H1 (cell line): ENCODE results near the gene HFE. TPM values are rescaled to one million over a fixed set of nuclear protein-coding genes. Genes with fewer than 3 reads are reported as not detected.

Source experiments
- CTCF ChIA-PET: fragments of 300-600 bp; sonication (Branson Sonifier 250); formaldehyde crosslinking; loops from one replicate; lab custom pipeline; 2021; ENCODE audit not compliant: partially characterized antibody; lab: Charles Lee
- POLR2A ChIA-PET: fragments of 300-600 bp; sonication (Branson Sonifier 250); formaldehyde crosslinking; loops from one replicate; lab custom pipeline; 2021; ENCODE audit warnings: inconsistent platforms; ENCODE audit not compliant: partially characterized antibody; lab: Charles Lee
- DNase-seq, 2 experiments: peaks; one replicate each; pipeline versions ENCODE4 v3.0.0 to v3.0.0-alpha.2; 2010 to 2022; ENCODE audit warnings: low spot score in 2 of 2, low read depth in 1 of 2, mixed read lengths in 1 of 2
- FAIRE-seq: peaks from 2 replicates; lab custom pipeline; 2011; peaks lifted over from hg19 to GRCh38; lab: Jason Lieb, UNC
- H2AFZ ChIP-seq: 2 replicates; pipeline ENCODE4 v1.8.1; 2012; ENCODE audit warnings: low read length, inconsistent platforms
- H2AK5ac ChIP-seq: 2 replicates; pipeline ENCODE4 v1.6.1; 2013; ENCODE audit warnings: low read depth, low read length
- H2BK120ac ChIP-seq: replicated peaks from 2 replicates; pipeline ENCODE3; 2013; ENCODE audit warnings: low read depth, low read length, inconsistent platforms
- H2BK12ac ChIP-seq: 2 replicates; pipeline ENCODE4 v1.6.1; 2013; ENCODE audit warnings: low read depth, low read length
- H2BK15ac ChIP-seq: 2 replicates; pipeline ENCODE4 v1.6.1; 2013; ENCODE audit warnings: low read length
- H2BK20ac ChIP-seq: 2 replicates; pipeline ENCODE4 v1.6.1; 2013; ENCODE audit warnings: low read length
- H2BK5ac ChIP-seq: 2 replicates; pipeline ENCODE4 v1.6.1; 2013; ENCODE audit warnings: low read depth, low read length
- H3K14ac ChIP-seq: 2 replicates; pipeline ENCODE4 v1.6.1; 2013; ENCODE audit warnings: inconsistent platforms; ENCODE audit not compliant: insufficient read length
- H3K18ac ChIP-seq: 2 replicates; pipeline ENCODE4 v1.6.1; 2013; ENCODE audit warnings: low read length; ENCODE audit errors: extremely low read depth
- H3K23ac ChIP-seq: 2 replicates; pipeline ENCODE4 v1.6.1; 2013; ENCODE audit warnings: inconsistent platforms; ENCODE audit not compliant: insufficient read length
- H3K23me2 ChIP-seq: 2 replicates; pipeline ENCODE4 v1.6.1; 2013; ENCODE audit warnings: low read depth, low read length
- H3K27ac ChIP-seq: 2 replicates; pipeline ENCODE4 v1.6.1; 2011; ENCODE audit warnings: low read depth, low read length, inconsistent platforms
- H3K27me3 ChIP-seq, 4 experiments: replicated peaks in 1 of 4; 1 replicate in 1 of 4; 2 replicates in 3 of 4; pipeline versions ENCODE4 v1.6.1 to v1.8.1; 2011 to 2013; ENCODE audit warnings: low read length in 3 of 4, mild to moderate bottlenecking in 3 of 4, inconsistent platforms in 2 of 4, mixed read lengths in 2 of 4, moderate library complexity in 1 of 4; ENCODE audit not compliant: control insufficient read depth in 3 of 4, insufficient read depth in 3 of 4; ENCODE audit errors: extremely low read depth in 1 of 4
- H3K36me3 ChIP-seq, 4 experiments: 2 replicates each; pipeline versions ENCODE4 v1.6.1 to v1.8.1; 2011 to 2013; ENCODE audit warnings: mild to moderate bottlenecking in 4 of 4, low read length in 3 of 4, moderate library complexity in 2 of 4, control low read depth in 1 of 4, inconsistent platforms in 1 of 4; ENCODE audit not compliant: insufficient read depth in 4 of 4, control insufficient read depth in 2 of 4
- H3K4ac ChIP-seq: replicated peaks from 2 replicates; pipeline ENCODE3; 2013; ENCODE audit warnings: low read length, low read depth, mixed read lengths, inconsistent platforms; ENCODE audit not compliant: insufficient read length
- H3K4me1 ChIP-seq, 4 experiments: replicated peaks in 1 of 4; 1 replicate in 1 of 4; 2 replicates in 3 of 4; pipeline versions ENCODE4 v1.6.1 to v1.8.1; 2011 to 2013; ENCODE audit warnings: low read length in 3 of 4, inconsistent platforms in 2 of 4, mixed read lengths in 1 of 4; ENCODE audit not compliant: insufficient read depth in 4 of 4, control insufficient read depth in 3 of 4
- H3K4me2 ChIP-seq, 2 experiments: 2 replicates each; pipeline versions ENCODE4 v1.6.1 to v1.8.1; 2011 to 2013; ENCODE audit warnings: low read depth in 2 of 2, low read length in 2 of 2, control low read depth in 1 of 2, inconsistent platforms in 1 of 2, mild to moderate bottlenecking in 1 of 2; ENCODE audit not compliant: insufficient read depth in 1 of 2
- H3K4me3 ChIP-seq, 4 experiments: fragments of 200-600, 300-600 bp in 1 of 4; sonication (generic), shearing (Covaris generic), sonication (Bioruptor Twin) in 1 of 4; 2 replicates each; pipeline versions ENCODE4 v1.5.1 to v1.8.1; 2011 to 2016; ENCODE audit warnings: low read length in 4 of 4, low read depth in 3 of 4, control low read depth in 2 of 4, inconsistent platforms in 2 of 4, mild to moderate bottlenecking in 2 of 4, mixed read lengths in 1 of 4, moderate library complexity in 1 of 4; ENCODE audit not compliant: insufficient read depth in 2 of 4; ENCODE audit errors: extremely low read depth in 1 of 4
- H3K56ac ChIP-seq: replicated peaks from 2 replicates; pipeline ENCODE3; 2013; ENCODE audit warnings: low read depth, mild to moderate bottlenecking, mixed read lengths, low read length, inconsistent platforms; ENCODE audit not compliant: insufficient read length
- H3K79me1 ChIP-seq: 2 replicates; pipeline ENCODE4 v1.6.1; 2013; ENCODE audit warnings: low read depth, low read length, control low read depth
- H3K79me2 ChIP-seq, 2 experiments: 2 replicates each; pipeline versions ENCODE4 v1.6.1 to v1.8.1; 2012 to 2013; ENCODE audit warnings: low read length in 2 of 2, mild to moderate bottlenecking in 2 of 2, inconsistent platforms in 1 of 2; ENCODE audit not compliant: insufficient read depth in 2 of 2, control insufficient read depth in 1 of 2
- H3K9ac ChIP-seq, 4 experiments: replicated peaks in 1 of 4; 1 replicate in 1 of 4; 2 replicates in 3 of 4; pipeline versions ENCODE4 v1.6.1 to v1.8.1; 2011 to 2013; ENCODE audit warnings: low read depth in 3 of 4, low read length in 3 of 4, control low read depth in 2 of 4, mild to moderate bottlenecking in 2 of 4, moderate library complexity in 2 of 4, inconsistent platforms in 1 of 4; ENCODE audit errors: extremely low read depth in 1 of 4
- H3K9me3 ChIP-seq, 2 experiments: 2 replicates each; pipeline versions ENCODE4 v1.6.1 to v1.8.1; 2012 to 2013; ENCODE audit warnings: mild to moderate bottlenecking in 2 of 2, moderate library complexity in 2 of 2, control low read depth in 1 of 2, inconsistent platforms in 1 of 2, low read depth in 1 of 2, low read length in 1 of 2, mixed read lengths in 1 of 2; ENCODE audit not compliant: insufficient read depth in 2 of 2
- H4K20me1 ChIP-seq, 2 experiments: replicated peaks in 1 of 2; 2 replicates each; pipeline versions ENCODE3 to v1.8.1; 2011 to 2013; ENCODE audit warnings: inconsistent platforms in 2 of 2, low read length in 2 of 2, mild to moderate bottlenecking in 1 of 2; ENCODE audit not compliant: insufficient read depth in 2 of 2, control insufficient read depth in 1 of 2
- H4K5ac ChIP-seq: 2 replicates; pipeline ENCODE4 v1.6.1; 2013; ENCODE audit warnings: low read length, low read depth, mixed read lengths, inconsistent platforms; ENCODE audit not compliant: insufficient read length
- H4K8ac ChIP-seq: 2 replicates; pipeline ENCODE4 v1.8.0; 2013; ENCODE audit warnings: mild to moderate bottlenecking, moderate library complexity, low read length, inconsistent platforms; ENCODE audit not compliant: insufficient read depth; ENCODE audit errors: extremely low read depth
- H4K91ac ChIP-seq: replicated peaks from 2 replicates; pipeline ENCODE3; 2013; ENCODE audit warnings: low read length, mixed read lengths, inconsistent platforms; ENCODE audit not compliant: insufficient read length
- BCL11A ChIP-seq, 2 experiments: IDR thresholded peaks; one replicate each; pipeline ENCODE4 v1.6.1; 2011; ENCODE audit warnings: low read depth in 2 of 2, low read length in 2 of 2, mild to moderate bottlenecking in 2 of 2
- CBX5 ChIP-seq: fragments of 300-800, 300-1000 bp; sonication (generic); IDR thresholded peaks from 2 replicates; pipeline ENCODE4 v1.7.1; 2016; ENCODE audit warnings: antibody characterized with exemption, low read length, low read depth
- CBX8 ChIP-seq: fragments of 300-800, 300-1000 bp; sonication (generic); IDR thresholded peaks from 2 replicates; pipeline ENCODE4 v1.7.1; 2016; ENCODE audit warnings: low read depth, low read length, borderline replicate concordance
- CHD2 ChIP-seq: IDR thresholded peaks from 2 replicates; pipeline ENCODE4 v1.6.1; 2012; ENCODE audit warnings: low read length, improper control_type of control experiment
- CREB1 ChIP-seq: IDR thresholded peaks from 2 replicates; pipeline ENCODE4 v1.6.1; 2012; ENCODE audit warnings: inconsistent platforms
- GABPA ChIP-seq: IDR thresholded peaks from 2 replicates; pipeline ENCODE4 v1.6.1; 2011; ENCODE audit warnings: mild to moderate bottlenecking, low read length, moderate library complexity, borderline replicate concordance; ENCODE audit not compliant: insufficient read depth
- JUN ChIP-seq: IDR thresholded peaks from 2 replicates; pipeline ENCODE4 v1.6.1; 2011; ENCODE audit warnings: low read depth, mild to moderate bottlenecking, improper control_type of control experiment, low read length
- KDM4A ChIP-seq: IDR thresholded peaks from one replicate; pipeline ENCODE4 v1.7.1; 2012; ENCODE audit warnings: low read depth, mild to moderate bottlenecking, moderate library complexity, low read length, inconsistent platforms; ENCODE audit not compliant: severe bottlenecking
- POLR2A ChIP-seq, 2 experiments: IDR thresholded peaks; 1 replicate in 1 of 2; 2 replicates in 1 of 2; pipeline ENCODE4 v1.6.1; 2011; ENCODE audit warnings: low read depth in 2 of 2, low read length in 2 of 2, mild to moderate bottlenecking in 2 of 2; ENCODE audit errors: control extremely low read depth in 1 of 2
- RNF2 ChIP-seq: fragments of 200-900, 300-1000 bp; sonication (generic); IDR thresholded peaks from 2 replicates; pipeline ENCODE4 v1.7.1; 2016; ENCODE audit warnings: borderline replicate concordance, low read depth, mild to moderate bottlenecking, antibody characterized with exemption, low read length; ENCODE audit not compliant: poor library complexity, severe bottlenecking; ENCODE audit errors: missing control alignments
- TEAD4 ChIP-seq: IDR thresholded peaks from 2 replicates; pipeline ENCODE4 v1.6.1; 2012; ENCODE audit warnings: low read depth, low read length, inconsistent platforms, mixed read lengths
- WGBS, 2 experiments: shearing (Covaris generic) in 1 of 2; methylation state at CpG; one replicate each; pipeline versions ENCODE4 v1.1.6 to v1.1.7; 2013 to 2015; ENCODE audit warnings: low lambda C conversion rate in 2 of 2, mixed read lengths in 2 of 2, inconsistent platforms in 1 of 2, low coverage in 1 of 2, missing lambda C conversion rate in 1 of 2; ENCODE audit not compliant: insufficient replicate concordance in 2 of 2, insufficient coverage in 1 of 2, insufficient read length in 1 of 2; ENCODE audit errors: extremely low coverage in 1 of 2, missing lambda C conversion rate in 1 of 2; 5-methylcytosine and 5-hydroxymethylcytosine counted together
- polyA plus RNA-seq, 7 experiments: library from polyadenylated mRNA; depleted of rRNA in 3 of 7; stranded (reverse) in 5 of 7; unstranded in 2 of 7; fragments of >200 nt in 5 of 7; fragments of 200-250 nt in 2 of 7; gene quantifications; 1 replicate in 5 of 7; 2 replicates in 1 of 7; 4 replicates in 1 of 7; pipeline versions ENCODE4 v1.2.1 to v1.2.3, GENCODE V29; 2011 to 2013; ENCODE audit warnings: missing spikeins in 2 of 7, mixed read lengths in 2 of 7
- total RNA-seq: library from RNA; stranded (reverse); fragmentation: NEBNext Ultra II Directional; extraction: Animal tissue kit (Norgen Biotek cat#: 25700); gene quantifications from 2 replicates; pipeline ENCODE4 v1.2.1, GENCODE V29; 2021
- TF ChIP-seq, protein P1 (sequence below), 3 experiments: IDR thresholded peaks; 1 replicate in 2 of 3; 2 replicates in 1 of 3; pipeline versions ENCODE4 v1.5.1 to v1.6.1; 2011; ENCODE audit warnings: low read length in 3 of 3, mild to moderate bottlenecking in 3 of 3, inconsistent platforms in 2 of 3, low read depth in 1 of 3, moderate library complexity in 1 of 3; ENCODE audit not compliant: insufficient read depth in 1 of 3; ENCODE audit errors: control extremely low read depth in 1 of 3

Gene HFE
- total and polyA plus RNA-seq, 2 of the 8 experiments (the other 6 are each of a cell fraction or from before 2014, with no cell fraction given): 1.6 to 2.0 TPM

DNA sequence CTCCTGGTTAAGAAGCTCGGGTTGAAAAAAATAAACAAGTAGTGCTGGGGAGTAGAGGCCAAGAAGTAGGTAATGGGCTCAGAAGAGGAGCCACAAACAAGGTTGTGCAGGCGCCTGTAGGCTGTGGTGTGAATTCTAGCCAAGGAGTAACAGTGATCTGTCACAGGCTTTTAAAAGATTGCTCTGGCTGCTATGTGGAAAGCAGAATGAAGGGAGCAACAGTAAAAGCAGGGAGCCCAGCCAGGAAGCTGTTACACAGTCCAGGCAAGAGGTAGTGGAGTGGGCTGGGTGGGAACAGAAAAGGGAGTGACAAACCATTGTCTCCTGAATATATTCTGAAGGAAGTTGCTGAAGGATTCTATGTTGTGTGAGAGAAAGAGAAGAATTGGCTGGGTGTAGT is 2.0 kb downstream of the HFE start:
- Histone ChIP-seq H2AFZ (no peak overlapping the region), H4K91ac (no peak overlapping the region), H4K5ac (no peak overlapping the region), H2BK5ac (no peak overlapping the region), H3K27ac (no peak overlapping the region), H4K8ac (no peak overlapping the region), H3K79me2 (no peaks in the 10 kb centered on the region), H2BK15ac (no peak overlapping the region), H2BK20ac (no peak overlapping the region), H2BK12ac (no peak overlapping the region), H3K18ac (no peak overlapping the region), H3K9ac (no peak overlapping the region), H3K79me1 (no peaks in the 10 kb centered on the region), H3K4me2 (no peak overlapping the region; a peak in 1 of 4 replicates), H3K23me2 (peaks cover 2% of the 10 kb centered on the region; the same call in 1 of the 2 replicates), H2BK120ac (no peak overlapping the region), H3K4ac (no peak overlapping the region), H3K9me3 (no peaks in the 10 kb centered on the region), H2AK5ac (no peak overlapping the region), H3K36me3 (0 out of 8 replicates have a peak, but pooled peaks cover 0 to 3% (median 0%) of the 10 kb centered on the region in 4 experiments), H3K23ac (no peak overlapping the region), H4K20me1 (no peaks in the 10 kb centered on the region), H3K56ac (no peak overlapping the region), H3K27me3 (no peaks in the 10 kb centered on the region), H3K4me3 (no peak overlapping the region), H3K14ac (no peak overlapping the region), H3K4me1 (peaks cover 0 to 5% (median 1%) of the 10 kb centered on the region in 4 experiments; a peak in 3 of 7 replicates)
- WGBS, 2 experiments: 90% methylated on average over 2 of the region's 2 CpGs; no CpG with 5 or more reads in 1 of the 2 experiments
- ChIA-PET POLR2A (interaction anchor here (0.7 to 5.6 kb wide), 8 partner anchors 8 to 72 kb away, joined by 3 to 25 read pairs (median 4); a partner anchor contains a TSS), CTCF (interaction anchor here (1.3 to 16.0 kb wide), 4 partner anchors 8 to 22 kb away, joined by 3 to 481 read pairs (median 9); no protein-coding TSS in a partner anchor)
- DNase-seq (no peak), FAIRE-seq (no peak)
- TF ChIP-seq POLR2A (IDR thresholded peaks at IDR 0.05; ENCODE audit: control extremely low read depth in 1 of 2, low read depth in 2 of 2, low read length in 2 of 2) (no peak), BCL11A (IDR thresholded peaks at IDR 0.05; ENCODE audit: low read depth in 2 of 2, low read length in 2 of 2) (no peak), KDM4A (no peak), CREB1 (no peak), RNF2 (no peak), TEAD4 (no peak), JUN (no peak), CBX8 (no peak), CBX5 (no peak), CHD2 (no peak), GABPA (no peak)
- TF ChIP-seq, protein P1, sequence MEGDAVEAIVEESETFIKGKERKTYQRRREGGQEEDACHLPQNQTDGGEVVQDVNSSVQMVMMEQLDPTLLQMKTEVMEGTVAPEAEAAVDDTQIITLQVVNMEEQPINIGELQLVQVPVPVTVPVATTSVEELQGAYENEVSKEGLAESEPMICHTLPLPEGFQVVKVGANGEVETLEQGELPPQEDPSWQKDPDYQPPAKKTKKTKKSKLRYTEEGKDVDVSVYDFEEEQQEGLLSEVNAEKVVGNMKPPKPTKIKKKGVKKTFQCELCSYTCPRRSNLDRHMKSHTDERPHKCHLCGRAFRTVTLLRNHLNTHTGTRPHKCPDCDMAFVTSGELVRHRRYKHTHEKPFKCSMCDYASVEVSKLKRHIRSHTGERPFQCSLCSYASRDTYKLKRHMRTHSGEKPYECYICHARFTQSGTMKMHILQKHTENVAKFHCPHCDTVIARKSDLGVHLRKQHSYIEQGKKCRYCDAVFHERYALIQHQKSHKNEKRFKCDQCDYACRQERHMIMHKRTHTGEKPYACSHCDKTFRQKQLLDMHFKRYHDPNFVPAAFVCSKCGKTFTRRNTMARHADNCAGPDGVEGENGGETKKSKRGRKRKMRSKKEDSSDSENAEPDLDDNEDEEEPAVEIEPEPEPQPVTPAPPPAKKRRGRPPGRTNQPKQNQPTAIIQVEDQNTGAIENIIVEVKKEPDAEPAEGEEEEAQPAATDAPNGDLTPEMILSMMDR (IDR thresholded peaks at IDR 0.05; ENCODE audit: control extremely low read depth in 1 of 3, insufficient read depth in 1 of 3, low read depth in 1 of 3, low read length in 3 of 3): no peak
